PFSK-1 (cell line): ENCODE measurements around the gene PTPRN2.

Experiments used
- FOXP2 ChIP-seq: optimal IDR thresholded peaks from 2 replicates; pipeline ENCODE3; 2011; ENCODE audit warnings: borderline replicate concordance, control low read depth, inconsistent platforms; ENCODE audit not compliant: insufficient read depth; ENCODE audit errors: extremely low read length, extremely low read depth
- POLR2AphosphoS5 ChIP-seq: IDR thresholded peaks from 2 replicates; pipeline ENCODE4 v1.6.1; 2012; ENCODE audit warnings: low read depth, mild to moderate bottlenecking, control low read depth, low read length, moderate library complexity
- REST ChIP-seq, 2 experiments: IDR thresholded peaks; 2 replicates each; pipeline versions ENCODE4 v1.6.1 to v1.8.0; 2011 to 2012; ENCODE audit warnings: low read depth in 2 of 2, low read length in 2 of 2, control low read depth in 1 of 2, inconsistent platforms in 1 of 2, mild to moderate bottlenecking in 1 of 2, moderate library complexity in 1 of 2; ENCODE audit not compliant: insufficient read depth in 1 of 2
- SIN3A ChIP-seq: IDR thresholded peaks from 2 replicates; pipeline ENCODE4 v1.6.1; 2012; ENCODE audit warnings: mild to moderate bottlenecking, low read length, moderate library complexity, borderline replicate concordance; ENCODE audit not compliant: insufficient read depth
- TAF1 ChIP-seq: IDR thresholded peaks from 2 replicates; pipeline ENCODE4 v1.6.1; 2012; ENCODE audit warnings: low read length, control low read depth, borderline replicate concordance; ENCODE audit not compliant: insufficient read depth

Gene PTPRN2

DNA sequence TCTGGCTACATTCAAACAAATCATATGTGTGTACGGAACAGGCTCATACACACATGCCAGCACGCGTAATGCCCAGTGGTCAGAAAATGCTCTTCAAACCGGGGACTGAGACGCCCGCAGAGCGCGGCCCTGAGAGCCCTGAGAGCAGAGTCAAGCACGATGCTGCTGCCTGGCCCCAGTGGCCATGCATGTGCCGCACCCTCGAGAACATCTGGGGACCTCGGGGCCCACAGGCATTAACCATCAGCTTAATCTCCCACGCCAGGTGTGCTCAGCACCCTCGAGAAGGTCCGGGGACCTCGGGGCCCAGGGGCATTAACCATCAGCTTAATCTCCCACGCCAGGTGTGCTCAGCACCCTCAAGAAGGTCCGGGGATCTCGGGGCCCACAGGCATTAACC lies 163.1 kb downstream of the PTPRN2 start:
- TF ChIP-seq REST (IDR thresholded peaks at IDR 0.05; ENCODE audit: insufficient read depth in 1 of 2, low read depth in 2 of 2, low read length in 2 of 2): no peak
- TF ChIP-seq POLR2AphosphoS5: no peak
- no peak for TF ChIP-seq SIN3A
- TF ChIP-seq FOXP2: no peak
- no peak for TF ChIP-seq TAF1

GRCh38 chr7:158424011-158424410 lies 163.6 kb downstream of the PTPRN2 start:
- TF ChIP-seq POLR2AphosphoS5 (no peak), TAF1 (no peak), SIN3A (no peak), REST (IDR thresholded peaks at IDR 0.05; ENCODE audit: insufficient read depth in 1 of 2, low read depth in 2 of 2, low read length in 2 of 2) (no peak), FOXP2 (no peak)

DNA sequence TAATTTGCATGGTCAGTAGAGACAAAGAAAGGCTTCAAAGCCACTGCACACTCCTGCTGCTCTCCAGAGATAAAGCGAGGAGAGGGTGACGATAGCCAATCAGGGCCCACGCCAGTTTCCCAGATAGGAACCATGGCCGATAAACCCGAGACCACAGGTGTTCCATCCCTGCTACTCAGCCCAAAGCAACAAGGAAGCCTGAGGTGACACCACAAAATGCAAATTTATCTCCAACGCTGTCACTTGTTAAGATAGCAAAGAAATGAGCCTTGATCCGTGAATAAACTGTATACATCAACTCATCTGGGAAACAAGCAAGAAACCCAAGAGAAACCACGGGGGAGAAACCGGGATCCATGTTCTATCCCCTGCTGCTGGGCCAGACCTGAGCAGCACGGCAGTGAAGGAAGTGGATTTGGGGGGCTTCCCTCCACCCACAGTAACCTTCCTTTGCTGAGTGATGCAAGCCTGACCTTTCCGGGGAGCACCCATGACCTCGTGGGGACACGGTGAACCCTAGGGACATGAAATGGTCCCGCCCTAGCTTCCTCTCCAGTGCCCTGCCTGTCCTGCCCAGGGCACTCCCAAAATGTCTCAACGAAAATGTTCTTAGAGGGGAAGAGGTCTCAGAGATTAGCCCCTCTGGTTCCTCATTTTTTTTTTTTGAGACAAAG lies 164.6 kb downstream of the PTPRN2 start:
- TF ChIP-seq TAF1 (no peak), POLR2AphosphoS5 (no peak), SIN3A (no peak), REST (IDR thresholded peaks at IDR 0.05; ENCODE audit: insufficient read depth in 1 of 2, low read depth in 2 of 2, low read length in 2 of 2) (no peak), FOXP2 (no peak)

GRCh38 chr7:158422196-158422886 lies 165.3 kb downstream of the PTPRN2 start:
- TF ChIP-seq FOXP2 (no peak), SIN3A (no peak), POLR2AphosphoS5 (no peak), REST (IDR thresholded peaks at IDR 0.05; ENCODE audit: insufficient read depth in 1 of 2, low read depth in 2 of 2, low read length in 2 of 2) (no peak), TAF1 (no peak)
